Activated naive CD8-positive, alpha-beta T cell treated with anti-CD3 and anti-CD28 coated beads for 36 hours (primary cell): Measurements from ENCODE around the gene PPP1R7. TPM values are rescaled to one million over a fixed set of nuclear protein-coding genes. Genes with fewer than 3 reads are reported as not detected.

ENCODE experiments used
- DNase-seq: peaks from one replicate; pipeline ENCODE4 v3.0.0; 2021
- H3K27ac Mint-ChIP-seq: one replicate; pipeline ENCODE4 v1.8.0; 2022; ENCODE audit warnings: mild to moderate bottlenecking, moderate library complexity, mixed read lengths
- H3K27me3 Mint-ChIP-seq: one replicate; pipeline ENCODE4 v1.8.0; 2022; ENCODE audit warnings: mild to moderate bottlenecking, mixed read lengths
- H3K36me3 Mint-ChIP-seq: one replicate; pipeline ENCODE4 v1.8.0; 2021; ENCODE audit warnings: mild to moderate bottlenecking, mixed read lengths
- H3K4me1 Mint-ChIP-seq: one replicate; pipeline ENCODE4 v1.8.0; 2021; ENCODE audit warnings: mixed read lengths
- H3K4me3 Mint-ChIP-seq: one replicate; pipeline ENCODE4 v1.8.0; 2022; ENCODE audit warnings: mild to moderate bottlenecking, moderate library complexity, mixed read lengths
- H3K9me3 Mint-ChIP-seq: one replicate; pipeline ENCODE4 v1.8.0; 2022; ENCODE audit warnings: mixed read lengths
- total RNA-seq, 2 experiments: library from RNA; stranded (reverse); gene quantifications; one replicate each; pipeline ENCODE4 v1.2.3, GENCODE V29; 2021

The PPP1R7 gene
- total RNA-seq, 2 experiments from 2014 or later, result 80.4 to 85.1 TPM

GRCh38 chr2:241199897-241200821 lies 49.9 kb downstream of the PPP1R7 start:
- H3K9me3 Mint-ChIP-seq, result no peaks in the 10 kb centered on the region

GRCh38 chr2:241200822-241201395 lies 50.6 kb downstream of the PPP1R7 start:
- H3K36me3 Mint-ChIP-seq, result no peaks in the 10 kb centered on the region
- no peak overlapping the region for H3K4me3 Mint-ChIP-seq
- no peak overlapping the region for H3K27ac Mint-ChIP-seq
- no peaks in the 10 kb centered on the region for H3K9me3 Mint-ChIP-seq
- no peaks in the 10 kb centered on the region for H3K4me1 Mint-ChIP-seq
- H3K27me3 Mint-ChIP-seq, result no peaks in the 10 kb centered on the region
- DNase-seq, result no peak

More at GRCh38 chr2:241199897-241200821, 49.9 kb downstream of the PPP1R7 start:
- Mint-ChIP-seq H3K27ac (no peak overlapping the region), H3K4me1 (no peaks in the 10 kb centered on the region), H3K27me3 (no peaks in the 10 kb centered on the region), H3K4me3 (no peak overlapping the region), H3K36me3 (no peaks in the 10 kb centered on the region)
- DNase-seq, result no peak

- H3K9me3 Mint-ChIP-seq, result no peaks in the 10 kb centered on the region
- no peak overlapping the region for H3K27ac Mint-ChIP-seq
- no peak overlapping the region for H3K4me3 Mint-ChIP-seq
- DNase-seq, result no peak
- no peaks in the 10 kb centered on the region for H3K4me1 Mint-ChIP-seq
- no peaks in the 10 kb centered on the region for H3K36me3 Mint-ChIP-seq
- no peaks in the 10 kb centered on the region for H3K27me3 Mint-ChIP-seq
Measured at GRCh38 chr2:241201445-241202267, 51.4 kb downstream of the PPP1R7 start.

- Mint-ChIP-seq H3K27me3 (no peaks in the 10 kb centered on the region), H3K4me3 (no peak overlapping the region), H3K4me1 (no peaks in the 10 kb centered on the region), H3K9me3 (no peaks in the 10 kb centered on the region), H3K27ac (no peak overlapping the region), H3K36me3 (no peaks in the 10 kb centered on the region)
- no peak for DNase-seq
Measured at GRCh38 chr2:241202268-241202585, 52.0 kb downstream of the PPP1R7 start.

GRCh38 chr2:241202681-241203080 lies 52.4 kb downstream of the PPP1R7 start:
- no peaks in the 10 kb centered on the region for H3K36me3 Mint-ChIP-seq
- H3K27me3 Mint-ChIP-seq, result no peaks in the 10 kb centered on the region
- H3K9me3 Mint-ChIP-seq, result no peaks in the 10 kb centered on the region
- no peak overlapping the region for H3K4me3 Mint-ChIP-seq
- no peaks in the 10 kb centered on the region for H3K4me1 Mint-ChIP-seq
- H3K27ac Mint-ChIP-seq, result no peak overlapping the region
- no peak for DNase-seq

GRCh38 chr2:241203218-241204009 lies 53.1 kb downstream of the PPP1R7 start:
- Mint-ChIP-seq H3K36me3 (no peaks in the 10 kb centered on the region), H3K4me3 (no peak overlapping the region)

GRCh38 chr2:241204010-241204384 lies 53.7 kb downstream of the PPP1R7 start:
- no peaks in the 10 kb centered on the region for H3K36me3 Mint-ChIP-seq
- no peaks in the 10 kb centered on the region for H3K4me1 Mint-ChIP-seq
- H3K9me3 Mint-ChIP-seq, result no peaks in the 10 kb centered on the region
- H3K27ac Mint-ChIP-seq, result no peak overlapping the region
- no peak overlapping the region for H3K4me3 Mint-ChIP-seq
- no peaks in the 10 kb centered on the region for H3K27me3 Mint-ChIP-seq
- no peak for DNase-seq

More at GRCh38 chr2:241203218-241204009, 53.1 kb downstream of the PPP1R7 start:
- H3K27ac Mint-ChIP-seq, result no peak overlapping the region
- no peaks in the 10 kb centered on the region for H3K9me3 Mint-ChIP-seq
- no peak for DNase-seq
- no peaks in the 10 kb centered on the region for H3K27me3 Mint-ChIP-seq
- H3K4me1 Mint-ChIP-seq, result no peaks in the 10 kb centered on the region

- no peak overlapping the region for H3K27ac Mint-ChIP-seq
- no peaks in the 10 kb centered on the region for H3K36me3 Mint-ChIP-seq
- H3K9me3 Mint-ChIP-seq, result no peaks in the 10 kb centered on the region
- H3K4me3 Mint-ChIP-seq, result no peak overlapping the region
- H3K27me3 Mint-ChIP-seq, result no peaks in the 10 kb centered on the region
- DNase-seq, result no peak
- no peaks in the 10 kb centered on the region for H3K4me1 Mint-ChIP-seq
Measured at GRCh38 chr2:241204490-241204889, 54.2 kb downstream of the PPP1R7 start.

- no peak overlapping the region for H3K27ac Mint-ChIP-seq
- H3K9me3 Mint-ChIP-seq, result no peaks in the 10 kb centered on the region
- no peaks in the 10 kb centered on the region for H3K27me3 Mint-ChIP-seq
- DNase-seq, result no peak
- H3K36me3 Mint-ChIP-seq, result no peaks in the 10 kb centered on the region
- no peak overlapping the region for H3K4me3 Mint-ChIP-seq
- no peaks in the 10 kb centered on the region for H3K4me1 Mint-ChIP-seq
Measured at GRCh38 chr2:241205086-241205485, 54.8 kb downstream of the PPP1R7 start.

- no peaks in the 10 kb centered on the region for H3K9me3 Mint-ChIP-seq
- H3K4me1 Mint-ChIP-seq, result no peaks in the 10 kb centered on the region
- H3K27ac Mint-ChIP-seq, result no peak overlapping the region
- H3K27me3 Mint-ChIP-seq, result no peaks in the 10 kb centered on the region
- no peak overlapping the region for H3K4me3 Mint-ChIP-seq
- no peak for DNase-seq
- no peaks in the 10 kb centered on the region for H3K36me3 Mint-ChIP-seq
Measured at GRCh38 chr2:241207151-241207550, 56.9 kb downstream of the PPP1R7 start.

GRCh38 chr2:241207641-241208040 lies 57.4 kb downstream of the PPP1R7 start:
- no peak for DNase-seq
- Mint-ChIP-seq H3K9me3 (no peaks in the 10 kb centered on the region), H3K27me3 (no peaks in the 10 kb centered on the region), H3K36me3 (no peaks in the 10 kb centered on the region), H3K4me1 (no peaks in the 10 kb centered on the region), H3K27ac (no peak overlapping the region), H3K4me3 (no peak overlapping the region)

GRCh38 chr2:241208058-241208457 lies 57.8 kb downstream of the PPP1R7 start:
- Mint-ChIP-seq H3K27me3 (no peaks in the 10 kb centered on the region), H3K9me3 (no peaks in the 10 kb centered on the region), H3K4me3 (no peak overlapping the region), H3K36me3 (no peaks in the 10 kb centered on the region), H3K4me1 (no peaks in the 10 kb centered on the region), H3K27ac (no peak overlapping the region)
- no peak for DNase-seq

- DNase-seq, result no peak
- no peaks in the 10 kb centered on the region for H3K36me3 Mint-ChIP-seq
- no peak overlapping the region for H3K27ac Mint-ChIP-seq
- H3K27me3 Mint-ChIP-seq, result no peaks in the 10 kb centered on the region
- H3K9me3 Mint-ChIP-seq, result no peaks in the 10 kb centered on the region
- H3K4me3 Mint-ChIP-seq, result no peak overlapping the region
- H3K4me1 Mint-ChIP-seq, result no peaks in the 10 kb centered on the region
Measured at GRCh38 chr2:241209271-241209670, 59.0 kb downstream of the PPP1R7 start.

GRCh38 chr2:241211276-241211675 lies 61.0 kb downstream of the PPP1R7 start:
- Mint-ChIP-seq H3K36me3 (no peaks in the 10 kb centered on the region), H3K27me3 (no peaks in the 10 kb centered on the region), H3K4me3 (no peak overlapping the region), H3K4me1 (no peaks in the 10 kb centered on the region), H3K27ac (no peak overlapping the region), H3K9me3 (no peaks in the 10 kb centered on the region)
- DNase-seq, result no peak

GRCh38 chr2:241213041-241213440 lies 62.8 kb downstream of the PPP1R7 start:
- H3K27me3 Mint-ChIP-seq, result no peaks in the 10 kb centered on the region
- no peak overlapping the region for H3K4me3 Mint-ChIP-seq

More at GRCh38 chr2:241213041-241213440, 62.8 kb downstream of the PPP1R7 start:
- Mint-ChIP-seq H3K36me3 (no peaks in the 10 kb centered on the region), H3K27ac (no peak overlapping the region), H3K9me3 (no peaks in the 10 kb centered on the region), H3K4me1 (no peaks in the 10 kb centered on the region)
- no peak for DNase-seq
